Measurements from ENCODE around the gene CRLF2.

- TF ChIP-seq CTCF (conservative IDR thresholded peaks at IDR 0.05; ENCODE audit: low read length) (no peak), EZH2phosphoT487 (IDR thresholded peaks at IDR 0.05; ENCODE audit: borderline replicate concordance, low read depth, low read length) (no peak)
These were observed 1.5 kb upstream of the CRLF2 start for GRCh38 chrX:1213971-1214370.

All from OCI-LY7 (cell line).